Activated CD8-positive, alpha-beta memory T cell treated with anti-CD3 and anti-CD28 coated beads, Interleukin-2, amount 50 U/mL, for 24 hours (primary cell): ENCODE results near the gene SLC5A12.

Experiments
- DNase-seq: peaks from one replicate; pipeline ENCODE4 v3.0.0-alpha.2; 2020; ENCODE audit errors: extremely low read depth

SLC5A12 gene

GRCh38 chr11:26721948-26722475 is at the start of gene SLC5A12:
Gene SLC5A12 (minus strand): TSS chr11:26722060. CDS start chr11:26721714, 346 bp downstream.
- no peak for DNase-seq

- no peak for DNase-seq
Measured at GRCh38 chr11:26769027-26769426, 47.2 kb upstream of the SLC5A12 start.

- DNase-seq: no peak
Measured at GRCh38 chr11:26767060-26767459, 45.2 kb upstream of the SLC5A12 start.

GRCh38 chr11:26765323-26765722 is 43.5 kb upstream of the SLC5A12 start:
- no peak for DNase-seq

- DNase-seq: no peak
Measured at GRCh38 chr11:26764825-26765224, 43.0 kb upstream of the SLC5A12 start.

GRCh38 chr11:26764315-26764714 is 42.5 kb upstream of the SLC5A12 start:
- DNase-seq: no peak

- no peak for DNase-seq
Measured at GRCh38 chr11:26762089-26762488, 40.2 kb upstream of the SLC5A12 start.

- DNase-seq: no peak
Measured at GRCh38 chr11:26761361-26761809, 39.5 kb upstream of the SLC5A12 start.

GRCh38 chr11:26757995-26758394 is 36.1 kb upstream of the SLC5A12 start:
- no peak for DNase-seq

- DNase-seq: no peak
Measured at GRCh38 chr11:26755762-26756161, 33.9 kb upstream of the SLC5A12 start.

GRCh38 chr11:26753723-26754504 is 32.1 kb upstream of the SLC5A12 start:
- DNase-seq: no peak

GRCh38 chr11:26749927-26750326 is 28.1 kb upstream of the SLC5A12 start:
- no peak for DNase-seq

- DNase-seq: no peak
Measured at GRCh38 chr11:26743622-26744021, 21.8 kb upstream of the SLC5A12 start.

- no peak for DNase-seq
Measured at GRCh38 chr11:26742966-26743365, 21.1 kb upstream of the SLC5A12 start.

- DNase-seq: no peak
Measured at GRCh38 chr11:26741036-26741435, 19.2 kb upstream of the SLC5A12 start.

GRCh38 chr11:26739366-26740073 is 17.7 kb upstream of the SLC5A12 start:
- DNase-seq: no peak

GRCh38 chr11:26734691-26735090 is 12.8 kb upstream of the SLC5A12 start:
- no peak for DNase-seq

- no peak for DNase-seq
Measured at GRCh38 chr11:26731084-26731456, 9.2 kb upstream of the SLC5A12 start.

- no peak for DNase-seq
Measured at GRCh38 chr11:26730414-26731083, 8.7 kb upstream of the SLC5A12 start.

GRCh38 chr11:26729284-26729683 is 7.4 kb upstream of the SLC5A12 start:
- DNase-seq: no peak

GRCh38 chr11:26726960-26727359 is 5.1 kb upstream of the SLC5A12 start:
- no peak for DNase-seq

GRCh38 chr11:26719998-26720397 is 1.9 kb downstream of the SLC5A12 start:
- no peak for DNase-seq
